IPS-20b (cell line): ENCODE data around the gene NXT1.

Experiments used
- H3K27ac ChIP-seq: one replicate; pipeline ENCODE4 v1.5.1; 2013; ENCODE audit warnings: low read length
- H3K27me3 ChIP-seq: 2 replicates; pipeline ENCODE4 v1.6.1; 2013; ENCODE audit warnings: mild to moderate bottlenecking, low read length, inconsistent platforms; ENCODE audit not compliant: insufficient read depth
- H3K36me3 ChIP-seq: 2 replicates; pipeline ENCODE4 v1.6.1; 2013; ENCODE audit warnings: low read depth, mild to moderate bottlenecking, inconsistent platforms, low read length, moderate library complexity; ENCODE audit not compliant: insufficient read depth
- H3K4me1 ChIP-seq: 2 replicates; pipeline ENCODE4 v1.6.1; 2013; ENCODE audit warnings: mild to moderate bottlenecking, control low read depth, inconsistent platforms, low read length, moderate library complexity; ENCODE audit not compliant: insufficient read depth
- H3K4me3 ChIP-seq: 2 replicates; pipeline ENCODE4 v1.5.1; 2013; ENCODE audit warnings: mild to moderate bottlenecking, low read length, inconsistent platforms
- H3K9ac ChIP-seq: 2 replicates; pipeline ENCODE4 v1.6.1; 2013; ENCODE audit warnings: low read depth, mild to moderate bottlenecking, inconsistent platforms, low read length, moderate library complexity
- H3K9me3 ChIP-seq: 2 replicates; pipeline ENCODE4 v1.6.1; 2013; ENCODE audit warnings: mild to moderate bottlenecking, low read depth, low read length, inconsistent platforms; ENCODE audit not compliant: insufficient read depth

The NXT1 gene

GRCh38 chr20:23361476-23362391 is 11.1 kb downstream of the NXT1 start, which contains the start of gene GZF1:
GZF1 (plus strand) TSS chr20:23362182; CDS start chr20:23364384, 2,202 bp downstream.
- Histone ChIP-seq H3K27ac (peak within 1 kb of the TSS; percentile 45), H3K9me3 (no peaks in the 10 kb centered on the region), H3K36me3 (peaks cover 19% of the 10 kb centered on the region), H3K4me3 (peak within 1 kb of the TSS; percentile 88), H3K27me3 (no peaks in the 10 kb centered on the region), H3K4me1 (peaks cover 23% of the 10 kb centered on the region), H3K9ac (peak within 1 kb of the TSS; percentile 96)

DNA sequence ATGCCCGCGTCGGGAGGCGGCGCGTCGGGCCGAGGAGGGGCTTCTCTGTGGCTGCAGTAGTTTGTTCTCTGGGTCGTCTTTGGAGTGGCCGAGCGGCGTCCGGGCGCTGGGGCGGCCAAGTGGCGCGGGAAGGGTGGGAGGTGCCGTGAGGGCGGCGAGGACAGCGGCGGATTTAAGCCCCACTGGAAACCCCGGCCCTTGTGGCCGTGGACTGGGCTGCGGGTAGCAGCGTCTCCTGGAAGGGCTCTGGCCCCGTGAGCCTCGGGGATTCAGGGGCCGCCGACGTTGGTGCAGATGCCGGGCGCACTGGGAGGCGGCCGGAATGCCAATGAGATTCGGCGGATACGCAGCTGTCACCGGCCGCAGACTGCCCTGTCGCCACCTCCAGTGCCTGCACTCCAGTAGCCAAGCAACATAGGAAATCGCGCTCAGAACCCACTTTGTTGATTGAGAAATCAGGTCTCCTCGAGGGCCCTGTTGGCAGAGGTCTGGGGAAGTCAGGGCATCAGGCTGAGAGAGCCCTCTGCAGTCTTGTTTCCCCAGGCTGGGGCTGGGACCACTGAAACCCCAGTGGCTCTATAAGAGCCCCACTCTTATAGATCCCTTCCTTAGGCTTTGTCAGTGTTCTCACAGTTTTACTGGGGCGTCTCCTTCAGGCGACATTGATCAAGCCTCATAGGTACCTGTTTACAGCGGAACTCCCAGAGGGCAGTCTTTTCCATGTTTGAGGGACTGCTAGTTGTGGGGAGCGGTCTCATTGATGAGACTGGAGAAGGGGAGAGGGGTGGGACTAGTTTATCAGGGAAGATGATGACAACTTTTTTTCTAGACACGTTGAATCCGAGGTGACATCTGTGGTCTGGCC is 12.0 kb downstream of the NXT1 start:
- Histone ChIP-seq H3K27me3 (no peaks in the 10 kb centered on the region), H3K36me3 (peaks cover 28% of the 10 kb centered on the region), H3K9me3 (no peaks in the 10 kb centered on the region), H3K4me3 (peak overlapping the region; percentile 88), H3K9ac (peak overlapping the region; percentile 79; the same call in 1 of the 2 replicates), H3K4me1 (peaks cover 24% of the 10 kb centered on the region), H3K27ac (no peak overlapping the region)

DNA sequence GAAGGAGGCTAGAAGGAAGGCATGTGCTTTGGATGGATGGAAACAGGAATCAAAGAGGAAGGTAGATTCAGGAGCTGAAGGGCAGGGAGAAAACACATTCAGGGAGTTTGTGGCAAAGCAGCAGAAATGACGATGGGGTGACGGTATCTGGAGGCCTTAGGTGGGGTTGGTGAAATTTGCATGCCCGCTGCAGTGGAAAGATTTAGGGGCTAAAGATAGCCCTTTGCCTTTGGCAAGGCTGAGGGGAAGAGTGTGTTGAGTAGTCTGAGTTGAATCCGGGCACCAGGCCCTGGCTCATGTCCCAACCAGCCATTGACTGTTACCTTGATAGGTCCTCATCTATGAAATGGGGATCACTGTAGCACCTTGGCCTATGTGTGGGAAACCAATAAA is 12.7 kb downstream of the NXT1 start:
- no peaks in the 10 kb centered on the region for H3K9me3 ChIP-seq
- peak overlapping the region; percentile 88 for H3K4me3 ChIP-seq
- H3K27ac ChIP-seq = no peak overlapping the region
- H3K9ac ChIP-seq = peak overlapping the region; percentile 79; the same call in 1 of the 2 replicates
- no peaks in the 10 kb centered on the region for H3K27me3 ChIP-seq
- H3K36me3 ChIP-seq = peaks cover 35% of the 10 kb centered on the region
- H3K4me1 ChIP-seq = peaks cover 24% of the 10 kb centered on the region

- Histone ChIP-seq H3K36me3 (peaks cover 58% of the 10 kb centered on the region), H3K9ac (no peak overlapping the region), H3K27ac (no peak overlapping the region), H3K4me1 (peaks cover 18% of the 10 kb centered on the region), H3K9me3 (no peaks in the 10 kb centered on the region), H3K27me3 (no peaks in the 10 kb centered on the region), H3K4me3 (no peak overlapping the region)
Measured at GRCh38 chr20:23365390-23366165, 15.0 kb downstream of the NXT1 start.

DNA sequence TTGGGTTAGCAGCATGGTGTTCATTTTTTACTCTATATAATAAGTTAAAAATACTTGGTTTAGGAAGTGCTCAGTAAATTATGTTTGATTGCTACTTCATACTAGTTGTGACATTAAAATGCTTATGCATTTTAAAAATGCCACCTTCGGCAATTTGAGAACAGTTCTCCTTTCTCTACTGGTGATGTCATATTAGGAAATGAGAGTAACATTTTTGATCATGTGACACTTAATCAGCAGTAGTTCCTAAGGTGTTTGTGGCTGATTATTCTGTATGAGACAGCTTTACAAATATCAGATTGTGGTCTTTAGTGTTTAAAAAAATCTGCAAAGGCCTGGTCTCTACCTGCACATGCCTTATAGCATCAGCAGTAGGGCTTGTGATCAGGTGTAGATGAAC is 15.8 kb downstream of the NXT1 start:
- no peaks in the 10 kb centered on the region for H3K27me3 ChIP-seq
- H3K36me3 ChIP-seq = peaks cover 66% of the 10 kb centered on the region
- no peak overlapping the region for H3K27ac ChIP-seq
- H3K4me1 ChIP-seq = peaks cover 13% of the 10 kb centered on the region
- H3K4me3 ChIP-seq = no peak overlapping the region; the same call in 1 of the 2 replicates
- H3K9me3 ChIP-seq = no peaks in the 10 kb centered on the region
- no peak overlapping the region for H3K9ac ChIP-seq

DNA sequence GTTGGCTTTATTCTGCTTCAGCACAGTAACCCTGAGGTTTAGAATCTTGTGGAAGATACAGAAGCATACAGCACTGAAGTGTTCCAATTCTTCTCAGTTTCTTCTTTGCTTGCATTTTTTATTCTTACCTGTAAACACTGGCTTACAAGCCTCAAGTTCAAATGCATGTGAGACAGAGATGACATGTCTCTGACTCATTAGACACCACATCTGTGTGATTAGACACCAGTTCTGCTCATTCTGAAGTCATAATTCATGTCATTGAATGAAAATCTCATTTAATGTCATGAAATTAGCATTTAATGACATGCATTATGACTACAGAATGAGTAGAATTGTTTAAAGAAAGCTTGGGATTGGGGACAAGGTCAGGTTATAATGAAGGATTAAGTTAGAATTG is 17.2 kb downstream of the NXT1 start:
- Histone ChIP-seq H3K27ac (no peak overlapping the region), H3K9me3 (no peaks in the 10 kb centered on the region), H3K4me3 (no peak overlapping the region), H3K9ac (no peak overlapping the region), H3K27me3 (no peaks in the 10 kb centered on the region), H3K4me1 (peaks cover 12% of the 10 kb centered on the region), H3K36me3 (peaks cover 80% of the 10 kb centered on the region)

DNA sequence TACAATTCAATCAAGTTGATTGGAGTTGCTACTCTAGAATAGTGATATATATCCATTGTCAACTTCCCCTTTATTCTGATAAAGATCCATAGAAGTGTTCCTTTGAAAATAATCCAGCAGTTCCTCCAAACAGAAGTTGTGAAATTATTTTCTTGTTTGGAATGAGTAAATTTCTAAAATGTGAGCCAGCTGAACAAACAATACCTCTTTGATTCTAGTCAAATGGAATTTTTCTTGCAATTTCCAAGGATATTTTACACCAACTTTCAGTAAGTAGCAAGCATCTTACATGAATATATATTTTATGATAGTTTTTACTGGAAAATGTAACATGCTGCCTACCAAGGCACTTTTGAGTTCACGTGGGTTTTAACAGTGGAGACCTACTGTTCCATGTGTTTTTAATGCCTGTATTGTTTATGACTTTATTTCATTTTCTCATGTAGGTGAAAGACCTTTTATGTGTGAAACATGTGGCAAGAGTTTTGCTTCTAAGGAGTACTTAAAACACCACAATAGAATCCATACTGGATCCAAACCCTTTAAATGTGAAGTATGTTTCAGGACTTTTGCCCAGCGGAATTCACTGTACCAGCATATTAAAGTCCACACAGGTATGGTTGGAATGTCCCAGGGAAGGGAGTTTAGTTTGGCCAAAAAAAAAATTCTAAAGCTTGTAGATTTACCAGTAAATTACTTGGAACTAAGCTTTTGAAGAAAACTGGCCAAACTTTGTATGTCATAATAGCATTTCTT is 17.9 kb downstream of the NXT1 start:
- Histone ChIP-seq H3K4me3 (no peak overlapping the region), H3K36me3 (peaks cover 87% of the 10 kb centered on the region), H3K9ac (no peak overlapping the region), H3K27ac (no peak overlapping the region), H3K27me3 (no peaks in the 10 kb centered on the region), H3K4me1 (peaks cover 5% of the 10 kb centered on the region; the same call in 1 of the 2 replicates), H3K9me3 (no peaks in the 10 kb centered on the region)

GRCh38 chr20:23369072-23369823 is 18.7 kb downstream of the NXT1 start:
- H3K36me3 ChIP-seq = peaks cover 92% of the 10 kb centered on the region
- H3K9me3 ChIP-seq = no peaks in the 10 kb centered on the region
- H3K9ac ChIP-seq = no peak overlapping the region
- H3K4me3 ChIP-seq = no peak overlapping the region
- peaks cover 5% of the 10 kb centered on the region; the same call in 1 of the 2 replicates for H3K4me1 ChIP-seq
- no peak overlapping the region for H3K27ac ChIP-seq
- H3K27me3 ChIP-seq = no peaks in the 10 kb centered on the region

DNA sequence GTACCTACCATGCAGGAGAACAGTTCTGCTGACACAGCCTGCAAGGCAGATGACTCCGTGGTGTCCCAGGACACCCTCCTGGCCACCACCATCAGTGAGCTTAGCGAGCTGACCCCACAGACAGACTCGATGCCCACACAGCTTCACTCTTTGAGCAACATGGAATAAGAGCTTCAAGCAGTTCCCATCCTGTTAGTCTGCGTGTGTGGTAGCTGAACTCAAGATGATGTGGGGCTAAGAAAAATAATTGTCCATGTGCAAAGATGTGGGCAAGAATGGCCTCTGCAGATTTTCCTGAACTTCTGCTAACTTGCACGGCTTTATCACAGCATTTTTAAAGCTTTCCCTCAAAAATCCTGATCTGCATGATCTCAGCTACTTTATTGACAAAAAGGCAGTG is 19.7 kb downstream of the NXT1 start:
- H3K27me3 ChIP-seq = no peaks in the 10 kb centered on the region
- H3K9ac ChIP-seq = no peak overlapping the region
- no peak overlapping the region for H3K27ac ChIP-seq
- no peaks in the 10 kb centered on the region for H3K9me3 ChIP-seq
- peaks cover 92% of the 10 kb centered on the region for H3K36me3 ChIP-seq
- no peak overlapping the region for H3K4me3 ChIP-seq
- H3K4me1 ChIP-seq = peaks cover 5% of the 10 kb centered on the region; the same call in 1 of the 2 replicates

DNA sequence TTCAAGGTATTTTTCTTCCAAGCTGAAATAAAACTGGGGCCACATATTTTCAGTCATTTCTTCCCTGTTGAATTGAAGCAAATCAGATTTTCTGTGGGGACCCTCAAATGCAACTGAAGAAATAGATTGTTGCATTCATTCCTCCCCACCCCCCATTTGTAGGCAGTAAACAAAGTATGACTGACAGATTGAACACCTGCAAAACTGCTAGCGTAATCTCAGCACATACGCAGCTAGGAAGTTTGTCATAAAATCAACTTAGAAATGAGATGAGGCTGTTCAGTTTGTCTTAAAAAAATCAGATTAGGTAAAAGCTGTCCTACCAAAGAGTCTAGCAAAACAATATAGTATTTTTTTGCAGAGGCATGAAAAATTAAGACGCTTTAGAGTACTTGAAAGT is 20.3 kb downstream of the NXT1 start:
- Histone ChIP-seq H3K4me3 (no peak overlapping the region), H3K27me3 (no peaks in the 10 kb centered on the region), H3K4me1 (peaks cover 5% of the 10 kb centered on the region; the same call in 1 of the 2 replicates), H3K9me3 (no peaks in the 10 kb centered on the region), H3K36me3 (peaks cover 96% of the 10 kb centered on the region), H3K27ac (no peak overlapping the region), H3K9ac (no peak overlapping the region)
